ENCODE results near the gene SMIM38.

SMIM38 gene

GRCh38 chr11:69155302-69156234 lies at the start of gene SMIM38:
TSS of gene SMIM38 (plus strand) at chr11:69155935. CDS start at chr11:69157847, 1,912 bp downstream.
- peaks cover 13% of the 10 kb centered on the region for H3K4me1 ChIP-seq (ENCODE audit: control insufficient read depth, insufficient read depth, low read length)
- no peak within 1 kb of the TSS for H3K4me3 ChIP-seq (ENCODE audit: low read length)
- H3K27me3 ChIP-seq (ENCODE audit: control insufficient read depth, insufficient read depth, low read length): peaks cover 15% of the 10 kb centered on the region
- H3K9ac ChIP-seq (ENCODE audit: low read length): no peak within 1 kb of the TSS
- no peaks in the 10 kb centered on the region for H3K9me3 ChIP-seq (ENCODE audit: control insufficient read depth, low read length)
- H3K36me3 ChIP-seq (ENCODE audit: control insufficient read depth, insufficient read depth, low read length): no peaks in the 10 kb centered on the region

- H3K9ac ChIP-seq (ENCODE audit: low read length): no peak overlapping the region
- H3K9me3 ChIP-seq (ENCODE audit: control insufficient read depth, low read length): no peaks in the 10 kb centered on the region
- no peaks in the 10 kb centered on the region for H3K36me3 ChIP-seq (ENCODE audit: control insufficient read depth, insufficient read depth, low read length)
- peaks cover 4% of the 10 kb centered on the region for H3K27me3 ChIP-seq (ENCODE audit: control insufficient read depth, insufficient read depth, low read length)
- H3K4me1 ChIP-seq (ENCODE audit: control insufficient read depth, insufficient read depth, low read length): peaks cover 24% of the 10 kb centered on the region
- H3K4me3 ChIP-seq (ENCODE audit: low read length): no peak overlapping the region
Measured at GRCh38 chr11:69106031-69106811, 49.5 kb upstream of the SMIM38 start.

- H3K27me3 ChIP-seq (ENCODE audit: control insufficient read depth, insufficient read depth, low read length): peaks cover 4% of the 10 kb centered on the region
- H3K9me3 ChIP-seq (ENCODE audit: control insufficient read depth, low read length): no peaks in the 10 kb centered on the region
- H3K36me3 ChIP-seq (ENCODE audit: control insufficient read depth, insufficient read depth, low read length): no peaks in the 10 kb centered on the region
- H3K4me3 ChIP-seq (ENCODE audit: low read length): no peak overlapping the region
- peaks cover 15% of the 10 kb centered on the region for H3K4me1 ChIP-seq (ENCODE audit: control insufficient read depth, insufficient read depth, low read length)
- H3K9ac ChIP-seq (ENCODE audit: low read length): no peak overlapping the region
Measured at GRCh38 chr11:69107413-69107812, 48.3 kb upstream of the SMIM38 start.

GRCh38 chr11:69108030-69108429 lies 47.7 kb upstream of the SMIM38 start:
- Histone ChIP-seq H3K9me3 (ENCODE audit: control insufficient read depth, low read length) (no peaks in the 10 kb centered on the region), H3K36me3 (ENCODE audit: control insufficient read depth, insufficient read depth, low read length) (no peaks in the 10 kb centered on the region), H3K4me1 (ENCODE audit: control insufficient read depth, insufficient read depth, low read length) (peaks cover 9% of the 10 kb centered on the region), H3K9ac (ENCODE audit: low read length) (no peak overlapping the region), H3K27me3 (ENCODE audit: control insufficient read depth, insufficient read depth, low read length) (peaks cover 4% of the 10 kb centered on the region), H3K4me3 (ENCODE audit: low read length) (no peak overlapping the region)

- no peak overlapping the region for H3K9ac ChIP-seq (ENCODE audit: low read length)
- no peaks in the 10 kb centered on the region for H3K9me3 ChIP-seq (ENCODE audit: control insufficient read depth, low read length)
- peaks cover 10% of the 10 kb centered on the region for H3K4me1 ChIP-seq (ENCODE audit: control insufficient read depth, insufficient read depth, low read length)
- peaks cover 4% of the 10 kb centered on the region for H3K27me3 ChIP-seq (ENCODE audit: control insufficient read depth, insufficient read depth, low read length)
- H3K36me3 ChIP-seq (ENCODE audit: control insufficient read depth, insufficient read depth, low read length): no peaks in the 10 kb centered on the region
- no peak overlapping the region for H3K4me3 ChIP-seq (ENCODE audit: low read length)
Measured at GRCh38 chr11:69108559-69108958, 47.2 kb upstream of the SMIM38 start.

- Histone ChIP-seq H3K4me1 (ENCODE audit: control insufficient read depth, insufficient read depth, low read length) (peaks cover 15% of the 10 kb centered on the region), H3K9ac (ENCODE audit: low read length) (no peak overlapping the region), H3K27me3 (ENCODE audit: control insufficient read depth, insufficient read depth, low read length) (peaks cover 4% of the 10 kb centered on the region), H3K36me3 (ENCODE audit: control insufficient read depth, insufficient read depth, low read length) (no peaks in the 10 kb centered on the region), H3K4me3 (ENCODE audit: low read length) (no peak overlapping the region), H3K9me3 (ENCODE audit: control insufficient read depth, low read length) (no peaks in the 10 kb centered on the region)
Measured at GRCh38 chr11:69109101-69109500, 46.6 kb upstream of the SMIM38 start.

- H3K9ac ChIP-seq (ENCODE audit: low read length): no peak overlapping the region
- no peaks in the 10 kb centered on the region for H3K36me3 ChIP-seq (ENCODE audit: control insufficient read depth, insufficient read depth, low read length)
- H3K27me3 ChIP-seq (ENCODE audit: control insufficient read depth, insufficient read depth, low read length): peaks cover 4% of the 10 kb centered on the region
- H3K4me1 ChIP-seq (ENCODE audit: control insufficient read depth, insufficient read depth, low read length): peaks cover 29% of the 10 kb centered on the region
- no peaks in the 10 kb centered on the region for H3K9me3 ChIP-seq (ENCODE audit: control insufficient read depth, low read length)
- no peak overlapping the region for H3K4me3 ChIP-seq (ENCODE audit: low read length)
Measured at GRCh38 chr11:69110451-69110850, 45.3 kb upstream of the SMIM38 start.

GRCh38 chr11:69111624-69112542 lies 43.9 kb upstream of the SMIM38 start:
- Histone ChIP-seq H3K27me3 (ENCODE audit: control insufficient read depth, insufficient read depth, low read length) (peaks cover 4% of the 10 kb centered on the region), H3K9me3 (ENCODE audit: control insufficient read depth, low read length) (no peaks in the 10 kb centered on the region), H3K9ac (ENCODE audit: low read length) (no peak overlapping the region), H3K4me3 (ENCODE audit: low read length) (no peak overlapping the region), H3K4me1 (ENCODE audit: control insufficient read depth, insufficient read depth, low read length) (peaks cover 29% of the 10 kb centered on the region), H3K36me3 (ENCODE audit: control insufficient read depth, insufficient read depth, low read length) (no peaks in the 10 kb centered on the region)

GRCh38 chr11:69113226-69113625 lies 42.5 kb upstream of the SMIM38 start:
- Histone ChIP-seq H3K36me3 (ENCODE audit: control insufficient read depth, insufficient read depth, low read length) (no peaks in the 10 kb centered on the region), H3K9me3 (ENCODE audit: control insufficient read depth, low read length) (no peaks in the 10 kb centered on the region), H3K4me1 (ENCODE audit: control insufficient read depth, insufficient read depth, low read length) (peaks cover 29% of the 10 kb centered on the region), H3K27me3 (ENCODE audit: control insufficient read depth, insufficient read depth, low read length) (no peaks in the 10 kb centered on the region), H3K4me3 (ENCODE audit: low read length) (no peak overlapping the region), H3K9ac (ENCODE audit: low read length) (no peak overlapping the region)

- Histone ChIP-seq H3K27me3 (ENCODE audit: control insufficient read depth, insufficient read depth, low read length) (no peaks in the 10 kb centered on the region), H3K9ac (ENCODE audit: low read length) (no peak overlapping the region), H3K9me3 (ENCODE audit: control insufficient read depth, low read length) (no peaks in the 10 kb centered on the region), H3K4me3 (ENCODE audit: low read length) (no peak overlapping the region), H3K4me1 (ENCODE audit: control insufficient read depth, insufficient read depth, low read length) (peaks cover 29% of the 10 kb centered on the region), H3K36me3 (ENCODE audit: control insufficient read depth, insufficient read depth, low read length) (no peaks in the 10 kb centered on the region)
Measured at GRCh38 chr11:69113646-69114340, 41.9 kb upstream of the SMIM38 start.

- no peaks in the 10 kb centered on the region for H3K9me3 ChIP-seq (ENCODE audit: control insufficient read depth, low read length)
- H3K4me3 ChIP-seq (ENCODE audit: low read length): no peak overlapping the region
- no peaks in the 10 kb centered on the region for H3K27me3 ChIP-seq (ENCODE audit: control insufficient read depth, insufficient read depth, low read length)
- no peak overlapping the region for H3K9ac ChIP-seq (ENCODE audit: low read length)
- peaks cover 29% of the 10 kb centered on the region for H3K4me1 ChIP-seq (ENCODE audit: control insufficient read depth, insufficient read depth, low read length)
- H3K36me3 ChIP-seq (ENCODE audit: control insufficient read depth, insufficient read depth, low read length): no peaks in the 10 kb centered on the region
Measured at GRCh38 chr11:69114362-69114761, 41.4 kb upstream of the SMIM38 start.

Measured in mucosa of stomach (tissue), 1 donor.